ENCODE data around the gene CXCL12. TPM values are rescaled to one million over a fixed set of nuclear protein-coding genes. Genes with fewer than 3 reads are reported as not detected.
A peak's percentile ranks its signal among the peaks of the same experiment; 100 is the strongest.

The CXCL12 gene
- total RNA-seq, 2 donors from 2014 or later = 0.88 TPM; not detected in 1

- Mint-ChIP-seq H3K36me3 (no peaks in the 10 kb centered on the region), H3K9me3 (no peaks in the 10 kb centered on the region), H3K27ac (no peak overlapping the region)
- ATAC-seq = no peak
- no peak for DNase-seq (ENCODE audit: low spot score in 2 of 2)
These were observed 8.2 kb upstream of the CXCL12 start for GRCh38 chr10:44393051-44393630.

- Mint-ChIP-seq H3K36me3 (no peaks in the 10 kb centered on the region), H3K27ac (no peak overlapping the region), H3K9me3 (no peaks in the 10 kb centered on the region)
- ATAC-seq = no peak
- DNase-seq (ENCODE audit: low spot score in 2 of 2) = no peak
These were observed 7.5 kb upstream of the CXCL12 start for GRCh38 chr10:44392420-44392819.

- Mint-ChIP-seq H3K36me3 (no peaks in the 10 kb centered on the region), H3K9me3 (no peaks in the 10 kb centered on the region), H3K27ac (no peak overlapping the region)
- ATAC-seq (no peak), DNase-seq (ENCODE audit: low spot score in 2 of 2) (no peak)
These were observed 7.1 kb upstream of the CXCL12 start for GRCh38 chr10:44391981-44392380.

GRCh38 chr10:44390585-44391072 lies 5.7 kb upstream of the CXCL12 start:
- Mint-ChIP-seq H3K9me3 (no peaks in the 10 kb centered on the region), H3K36me3 (peaks cover 0 to 3% of the 10 kb centered on the region in 2 donors), H3K27ac (peak overlapping the region in 1 of 2 donors; percentile 86)
- ATAC-seq (no peak), DNase-seq (ENCODE audit: low spot score in 2 of 2) (peak in 1 of 2 donors; percentile 6)

GRCh38 chr10:44389556-44389955 lies 4.7 kb upstream of the CXCL12 start:
- Mint-ChIP-seq H3K36me3 (peaks cover 0 to 5% of the 10 kb centered on the region in 2 donors), H3K9me3 (no peaks in the 10 kb centered on the region), H3K27ac (no peak overlapping the region)
- no peak for ATAC-seq
- DNase-seq (ENCODE audit: low spot score in 2 of 2) = peak in 1 of 2 donors; percentile 7

- no peak for ATAC-seq
- H3K27ac Mint-ChIP-seq = no peak overlapping the region
- DNase-seq (ENCODE audit: low spot score in 2 of 2) = peak in 1 of 2 donors; percentile 41
- peaks cover 0 to 5% of the 10 kb centered on the region in 2 donors for H3K36me3 Mint-ChIP-seq
- H3K9me3 Mint-ChIP-seq = no peaks in the 10 kb centered on the region
These were observed 4.3 kb upstream of the CXCL12 start for GRCh38 chr10:44389150-44389549.

GRCh38 chr10:44388641-44389040 lies 3.7 kb upstream of the CXCL12 start:
- Mint-ChIP-seq H3K36me3 (peaks cover 0 to 5% of the 10 kb centered on the region in 2 donors), H3K9me3 (no peaks in the 10 kb centered on the region), H3K27ac (no peak overlapping the region)
- DNase-seq (ENCODE audit: low spot score in 2 of 2) (peak in 1 of 2 donors; percentile 25), ATAC-seq (no peak)

- no peak for ATAC-seq
- Mint-ChIP-seq H3K36me3 (peaks cover 0 to 5% of the 10 kb centered on the region in 2 donors), H3K27ac (no peak overlapping the region), H3K9me3 (no peaks in the 10 kb centered on the region)
- peak in 1 of 2 donors; percentile 6 for DNase-seq (ENCODE audit: low spot score in 2 of 2)
These were observed 3.0 kb upstream of the CXCL12 start for GRCh38 chr10:44387853-44388251.

- DNase-seq (ENCODE audit: low spot score in 2 of 2) (peak; percentile 47), ATAC-seq (peak; percentile 75 to 80)
- Mint-ChIP-seq H3K27ac (no peak overlapping the region), H3K9me3 (no peaks in the 10 kb centered on the region), H3K36me3 (peaks cover 0 to 5% of the 10 kb centered on the region in 2 donors)
These were observed 1.7 kb upstream of the CXCL12 start for GRCh38 chr10:44386546-44387052.

GRCh38 chr10:44385696-44386441 lies 972 bp upstream of the CXCL12 start:
- DNase-seq (ENCODE audit: low spot score in 2 of 2) (peak; percentile 6 to 48), ATAC-seq (peak in 1 of 2 donors; percentile 17)
- no peak overlapping the region for H3K27ac Mint-ChIP-seq
- no peaks in the 10 kb centered on the region for H3K9me3 Mint-ChIP-seq
- H3K36me3 Mint-ChIP-seq = peaks cover 0 to 5% of the 10 kb centered on the region in 2 donors

- no peak overlapping the region for H3K27ac Mint-ChIP-seq
- ATAC-seq (peak in 1 of 2 donors; percentile 31), DNase-seq (ENCODE audit: low spot score in 2 of 2) (peak in 1 of 2 donors; percentile 38)
- peaks cover 0 to 5% of the 10 kb centered on the region in 2 donors for H3K36me3 Mint-ChIP-seq
- no peaks in the 10 kb centered on the region for H3K9me3 Mint-ChIP-seq
These were observed 284 bp downstream of the CXCL12 start for GRCh38 chr10:44384601-44385025.

- DNase-seq (ENCODE audit: low spot score in 2 of 2) (peak in 1 of 2 donors; percentile 43), ATAC-seq (peak in 1 of 2 donors; percentile 27)
- peaks cover 0 to 5% of the 10 kb centered on the region in 2 donors for H3K36me3 Mint-ChIP-seq
- H3K27ac Mint-ChIP-seq = no peak overlapping the region
- no peaks in the 10 kb centered on the region for H3K9me3 Mint-ChIP-seq
These were observed 922 bp downstream of the CXCL12 start for GRCh38 chr10:44383749-44384600.

GRCh38 chr10:44382981-44383748 lies 1.7 kb downstream of the CXCL12 start:
- ATAC-seq (no peak), DNase-seq (ENCODE audit: low spot score in 2 of 2) (peak in 1 of 2 donors; percentile 7)
- H3K36me3 Mint-ChIP-seq = peaks cover 0 to 5% of the 10 kb centered on the region in 2 donors
- no peak overlapping the region for H3K27ac Mint-ChIP-seq
- no peaks in the 10 kb centered on the region for H3K9me3 Mint-ChIP-seq

- peaks cover 0 to 5% of the 10 kb centered on the region in 2 donors for H3K36me3 Mint-ChIP-seq
- DNase-seq (ENCODE audit: low spot score in 2 of 2) (peak in 1 of 2 donors; percentile 30), ATAC-seq (no peak)
- no peaks in the 10 kb centered on the region for H3K9me3 Mint-ChIP-seq
- H3K27ac Mint-ChIP-seq = no peak overlapping the region
These were observed 2.6 kb downstream of the CXCL12 start for GRCh38 chr10:44382131-44382858.

GRCh38 chr10:44380829-44381600 lies 3.9 kb downstream of the CXCL12 start:
- H3K9me3 Mint-ChIP-seq = no peaks in the 10 kb centered on the region
- DNase-seq (ENCODE audit: low spot score in 2 of 2) = peak in 1 of 2 donors; percentile 33
- no peak overlapping the region for H3K27ac Mint-ChIP-seq
- H3K36me3 Mint-ChIP-seq = peaks cover 0 to 5% of the 10 kb centered on the region in 2 donors
- no peak for ATAC-seq

Data from activated naive CD4-positive, alpha-beta T cell treated with anti-CD3 and anti-CD28 coated beads, Interleukin-2, amount 50 U/mL, for 72 hours (primary cell).